ENCODE measurements around the gene GDPD5.

- TF ChIP-seq CTCF (IDR thresholded peaks at IDR 0.05): peak in 3 of 6 experiments; percentile 25 to 54 (median 41)
- TF ChIP-seq POLR2A (IDR thresholded peaks at IDR 0.05): no peak
Measured at GRCh38 chr11:75525433-75526191, at the start of gene GDPD5.

Data from adrenal gland (tissue), 5 donors.